SK-N-SH (cell line): Measurements from ENCODE around the gene HLA-A. TPM values are rescaled to one million over a fixed set of nuclear protein-coding genes. Genes with fewer than 3 reads are reported as not detected.

Experiments
- CTCF ChIA-PET: fragments of 300-600, 350-600 bp; formaldehyde crosslinking; extraction: SDS; loops from one replicate; lab custom pipeline; 2021; lab: Yijun Ruan, JAX
- POLR2A ChIA-PET: fragments of 350-600 bp; sonication (Branson Sonifier 250); formaldehyde crosslinking; extraction: SDS; loops from one replicate; lab custom pipeline; 2020; ENCODE audit warnings: antibody characterized with exemption, inconsistent platforms; lab: Yijun Ruan, JAX
- DNase-seq: peaks from one replicate; pipeline ENCODE4 v3.0.0; 2012
- H2AFZ ChIP-seq: fragments of 200-600 bp; sonication (generic); 2 replicates; pipeline ENCODE4 v1.8.1; 2016; ENCODE audit warnings: antibody characterized with exemption, mild to moderate bottlenecking, low read depth
- H3F3A ChIP-seq: fragments of 200-600 bp; sonication (generic); replicated peaks from 2 replicates; pipeline ENCODE3; 2016; ENCODE audit warnings: antibody characterized with exemption, mild to moderate bottlenecking; ENCODE audit not compliant: insufficient read depth
- H3K27ac ChIP-seq, 2 experiments: fragments of 200-500 bp in 1 of 2; fragments of 200-600 bp in 1 of 2; sonication (Bioruptor generic) in 1 of 2; sonication (generic), shearing (Covaris generic) in 1 of 2; 2 replicates each; pipeline versions ENCODE4 v1.5.1 to v1.6.1; 2014 to 2016; ENCODE audit warnings: low read depth in 2 of 2, inconsistent platforms in 1 of 2, low read length in 1 of 2, mild to moderate bottlenecking in 1 of 2, mixed read lengths in 1 of 2
- H3K27me3 ChIP-seq: fragments of 200-600 bp; sonication (generic), shearing (Covaris generic); 2 replicates; pipeline ENCODE4 v1.6.1; 2016; ENCODE audit warnings: mixed run types; ENCODE audit not compliant: insufficient read depth
- H3K36me3 ChIP-seq, 2 experiments: fragments of 200-500 bp in 1 of 2; fragments of 200-600 bp in 1 of 2; sonication (Bioruptor generic) in 1 of 2; sonication (generic) in 1 of 2; replicated peaks in 1 of 2; 2 replicates each; pipeline versions ENCODE3 to v1.5.1; 2014 to 2016; ENCODE audit warnings: low read length in 1 of 2, mild to moderate bottlenecking in 1 of 2; ENCODE audit not compliant: insufficient read depth in 2 of 2, control insufficient read depth in 1 of 2
- H3K4me1 ChIP-seq, 2 experiments: fragments of 200-500 bp in 1 of 2; fragments of 200-600 bp in 1 of 2; sonication (Bioruptor generic) in 1 of 2; sonication (generic), shearing (Covaris generic) in 1 of 2; 2 replicates each; pipeline versions ENCODE4 v1.5.1 to v1.6.1; 2014 to 2016; ENCODE audit warnings: low read depth in 1 of 2, low read length in 1 of 2, mixed run types in 1 of 2; ENCODE audit not compliant: insufficient read depth in 2 of 2, control insufficient read depth in 1 of 2
- H3K4me2 ChIP-seq: fragments of 200-600 bp; sonication (generic), shearing (Covaris generic); 2 replicates; pipeline ENCODE4 v1.6.1; 2017; ENCODE audit warnings: mixed run types
- H3K4me3 ChIP-seq, 2 experiments: fragments of 200-500 bp in 1 of 2; fragments of 200-600 bp in 1 of 2; sonication (Bioruptor generic) in 1 of 2; sonication (generic), shearing (Covaris generic) in 1 of 2; 2 replicates each; pipeline versions ENCODE4 v1.5.1 to v1.8.1; 2014 to 2016; ENCODE audit warnings: low read depth in 2 of 2, inconsistent platforms in 1 of 2, low read length in 1 of 2, mild to moderate bottlenecking in 1 of 2, mixed read lengths in 1 of 2, moderate library complexity in 1 of 2
- H3K79me2 ChIP-seq: fragments of 200-600 bp; sonication (generic); 2 replicates; pipeline ENCODE4 v1.8.1; 2017; ENCODE audit warnings: mild to moderate bottlenecking; ENCODE audit not compliant: insufficient read depth
- H3K9ac ChIP-seq: fragments of 200-600 bp; sonication (generic); 2 replicates; pipeline ENCODE4 v1.6.1; 2017; ENCODE audit warnings: mixed run types
- H3K9me2 ChIP-seq: fragments of 200-600 bp; sonication (generic); 2 replicates; pipeline ENCODE4 v1.6.1; 2017; ENCODE audit warnings: mixed run types
- H3K9me3 ChIP-seq: fragments of 200-600 bp; sonication (generic); 2 replicates; pipeline ENCODE4 v1.6.1; 2017; ENCODE audit warnings: mixed run types, mild to moderate bottlenecking, moderate library complexity
- H4K20me1 ChIP-seq: fragments of 200-600 bp; sonication (generic); 2 replicates; pipeline ENCODE4 v1.6.1; 2017; ENCODE audit warnings: mild to moderate bottlenecking, mixed run types; ENCODE audit not compliant: insufficient read depth
- FOSL2 ChIP-seq: IDR thresholded peaks from 2 replicates; pipeline ENCODE4 v1.4.0; 2012; ENCODE audit warnings: low read depth, mild to moderate bottlenecking, moderate library complexity, borderline replicate concordance
- FOXJ3 ChIP-seq: sonication (generic); formaldehyde crosslinking; IDR thresholded peaks from 2 replicates; pipeline ENCODE4 v1.5.1; 2020; ENCODE audit warnings: mild to moderate bottlenecking, missing genetic modification reagents
- GABPA ChIP-seq: IDR thresholded peaks from 2 replicates; pipeline ENCODE4 v1.4.0; 2012; ENCODE audit warnings: low read depth, mild to moderate bottlenecking
- GATA2 ChIP-seq: sonication (generic); formaldehyde crosslinking; IDR thresholded peaks from 2 replicates; pipeline ENCODE4 v1.5.0; 2020; ENCODE audit warnings: mild to moderate bottlenecking, missing genetic modification reagents
- MXI1 ChIP-seq: IDR thresholded peaks from 2 replicates; pipeline ENCODE4 v1.6.1; 2012; ENCODE audit warnings: mild to moderate bottlenecking, low read depth, low read length, improper control_type of control experiment
- NRF1 ChIP-seq: IDR thresholded peaks from 2 replicates; pipeline ENCODE4 v1.6.1; 2012; ENCODE audit warnings: low read depth, mild to moderate bottlenecking, low read length
- RCOR1 ChIP-seq: fragments of 150-350 bp; IDR thresholded peaks from 2 replicates; pipeline ENCODE4 v1.6.1; 2017; ENCODE audit warnings: antibody characterized with exemption, low read length
- YY1 ChIP-seq: IDR thresholded peaks from 2 replicates; pipeline ENCODE4 v1.4.0; 2012; ENCODE audit warnings: low read depth, mild to moderate bottlenecking
- WGBS: methylation state at CpG from one replicate; pipeline ENCODE4 v1.1.6; 2017; ENCODE audit warnings: low lambda C conversion rate; 5-methylcytosine and 5-hydroxymethylcytosine counted together
- polyA plus RNA-seq, 3 experiments: library from polyadenylated mRNA; depleted of rRNA; stranded (reverse); fragments of >200 nt; gene quantifications; 2 replicates each; pipeline ENCODE4 v1.2.3, GENCODE V29; 2012
- TF ChIP-seq, protein P1 (sequence below): IDR thresholded peaks from 2 replicates; pipeline ENCODE4 v1.6.1; 2012; ENCODE audit warnings: mild to moderate bottlenecking, low read depth, low read length, moderate library complexity
- TF ChIP-seq, protein P2 (sequence below): IDR thresholded peaks from 2 replicates; pipeline ENCODE4; 2012
- TF ChIP-seq, protein P3 (sequence below): fragments of 150-350 bp; IDR thresholded peaks from 2 replicates; pipeline ENCODE4 v1.6.1; 2016; ENCODE audit warnings: mild to moderate bottlenecking, low read depth, low read length
- TF ChIP-seq, protein P4 (sequence below): IDR thresholded peaks from 2 replicates; pipeline ENCODE4 v1.4.0; 2012; ENCODE audit warnings: low read depth, borderline replicate concordance

HLA-A gene
- polyA plus RNA-seq, 1 of the 3 experiments (the other 2 are of a cell fraction), result 312 TPM

DNA sequence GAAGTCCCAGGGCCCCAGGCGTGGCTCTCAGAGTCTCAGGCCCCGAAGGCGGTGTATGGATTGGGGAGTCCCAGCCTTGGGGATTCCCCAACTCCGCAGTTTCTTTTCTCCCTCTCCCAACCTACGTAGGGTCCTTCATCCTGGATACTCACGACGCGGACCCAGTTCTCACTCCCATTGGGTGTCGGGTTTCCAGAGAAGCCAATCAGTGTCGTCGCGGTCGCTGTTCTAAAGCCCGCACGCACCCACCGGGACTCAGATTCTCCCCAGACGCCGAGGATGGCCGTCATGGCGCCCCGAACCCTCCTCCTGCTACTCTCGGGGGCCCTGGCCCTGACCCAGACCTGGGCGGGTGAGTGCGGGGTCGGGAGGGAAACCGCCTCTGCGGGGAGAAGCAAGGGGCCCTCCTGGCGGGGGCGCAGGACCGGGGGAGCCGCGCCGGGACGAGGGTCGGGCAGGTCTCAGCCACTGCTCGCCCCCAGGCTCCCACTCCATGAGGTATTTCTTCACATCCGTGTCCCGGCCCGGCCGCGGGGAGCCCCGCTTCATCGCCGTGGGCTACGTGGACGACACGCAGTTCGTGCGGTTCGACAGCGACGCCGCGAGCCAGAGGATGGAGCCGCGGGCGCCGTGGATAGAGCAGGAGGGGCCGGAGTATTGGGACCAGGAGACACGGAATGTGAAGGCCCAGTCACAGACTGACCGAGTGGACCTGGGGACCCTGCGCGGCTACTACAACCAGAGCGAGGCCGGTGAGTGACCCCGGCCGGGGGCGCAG is at the start of gene HLA-A (continued):
- TF ChIP-seq, protein P1, sequence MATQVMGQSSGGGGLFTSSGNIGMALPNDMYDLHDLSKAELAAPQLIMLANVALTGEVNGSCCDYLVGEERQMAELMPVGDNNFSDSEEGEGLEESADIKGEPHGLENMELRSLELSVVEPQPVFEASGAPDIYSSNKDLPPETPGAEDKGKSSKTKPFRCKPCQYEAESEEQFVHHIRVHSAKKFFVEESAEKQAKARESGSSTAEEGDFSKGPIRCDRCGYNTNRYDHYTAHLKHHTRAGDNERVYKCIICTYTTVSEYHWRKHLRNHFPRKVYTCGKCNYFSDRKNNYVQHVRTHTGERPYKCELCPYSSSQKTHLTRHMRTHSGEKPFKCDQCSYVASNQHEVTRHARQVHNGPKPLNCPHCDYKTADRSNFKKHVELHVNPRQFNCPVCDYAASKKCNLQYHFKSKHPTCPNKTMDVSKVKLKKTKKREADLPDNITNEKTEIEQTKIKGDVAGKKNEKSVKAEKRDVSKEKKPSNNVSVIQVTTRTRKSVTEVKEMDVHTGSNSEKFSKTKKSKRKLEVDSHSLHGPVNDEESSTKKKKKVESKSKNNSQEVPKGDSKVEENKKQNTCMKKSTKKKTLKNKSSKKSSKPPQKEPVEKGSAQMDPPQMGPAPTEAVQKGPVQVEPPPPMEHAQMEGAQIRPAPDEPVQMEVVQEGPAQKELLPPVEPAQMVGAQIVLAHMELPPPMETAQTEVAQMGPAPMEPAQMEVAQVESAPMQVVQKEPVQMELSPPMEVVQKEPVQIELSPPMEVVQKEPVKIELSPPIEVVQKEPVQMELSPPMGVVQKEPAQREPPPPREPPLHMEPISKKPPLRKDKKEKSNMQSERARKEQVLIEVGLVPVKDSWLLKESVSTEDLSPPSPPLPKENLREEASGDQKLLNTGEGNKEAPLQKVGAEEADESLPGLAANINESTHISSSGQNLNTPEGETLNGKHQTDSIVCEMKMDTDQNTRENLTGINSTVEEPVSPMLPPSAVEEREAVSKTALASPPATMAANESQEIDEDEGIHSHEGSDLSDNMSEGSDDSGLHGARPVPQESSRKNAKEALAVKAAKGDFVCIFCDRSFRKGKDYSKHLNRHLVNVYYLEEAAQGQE, result no peak
- TF ChIP-seq YY1, result no peak
- TF ChIP-seq MXI1, result peak; percentile 38; the same call in 1 of the 2 replicates
- no peak for TF ChIP-seq NRF1
- TF ChIP-seq GATA2 (CRISPR knock-in tag), result no peak
- no peak for TF ChIP-seq GABPA
- TF ChIP-seq FOSL2, result no peak
- TF ChIP-seq, protein P2, sequence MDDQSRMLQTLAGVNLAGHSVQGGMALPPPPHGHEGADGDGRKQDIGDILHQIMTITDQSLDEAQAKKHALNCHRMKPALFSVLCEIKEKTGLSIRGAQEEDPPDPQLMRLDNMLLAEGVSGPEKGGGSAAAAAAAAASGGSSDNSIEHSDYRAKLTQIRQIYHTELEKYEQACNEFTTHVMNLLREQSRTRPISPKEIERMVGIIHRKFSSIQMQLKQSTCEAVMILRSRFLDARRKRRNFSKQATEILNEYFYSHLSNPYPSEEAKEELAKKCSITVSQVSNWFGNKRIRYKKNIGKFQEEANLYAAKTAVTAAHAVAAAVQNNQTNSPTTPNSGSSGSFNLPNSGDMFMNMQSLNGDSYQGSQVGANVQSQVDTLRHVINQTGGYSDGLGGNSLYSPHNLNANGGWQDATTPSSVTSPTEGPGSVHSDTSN, result no peak

DNA sequence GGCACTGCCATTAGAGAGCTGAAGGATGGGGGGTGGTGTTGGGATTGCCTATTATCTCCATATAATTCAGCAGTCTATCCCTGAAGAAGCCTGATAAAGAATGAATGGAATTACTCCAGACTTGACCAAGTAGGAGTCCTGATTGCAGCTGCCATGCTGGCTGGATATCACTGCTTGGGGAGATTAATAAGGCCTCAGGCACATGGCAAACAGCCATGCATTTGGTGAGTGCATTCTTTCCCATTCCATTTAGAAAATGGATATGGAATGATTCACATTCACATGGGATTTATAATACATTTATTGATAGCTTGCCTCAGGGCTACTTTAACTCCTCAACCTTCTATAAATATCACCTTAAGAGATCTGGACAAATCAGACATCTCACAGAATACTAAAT is 49.6 kb upstream of the HLA-A start:
- Histone ChIP-seq H3K9me2 (no peaks in the 10 kb centered on the region), H3K36me3 (no peaks in the 10 kb centered on the region), H3K27ac (no peak overlapping the region), H3K4me2 (no peak overlapping the region), H3K4me3 (no peak overlapping the region), H4K20me1 (no peaks in the 10 kb centered on the region), H3K79me2 (no peaks in the 10 kb centered on the region), H3K9me3 (no peaks in the 10 kb centered on the region), H3K27me3 (no peaks in the 10 kb centered on the region), H2AFZ (no peak overlapping the region), H3K9ac (no peak overlapping the region), H3K4me1 (no peaks in the 10 kb centered on the region; a peak in 1 of 4 replicates), H3F3A (no peaks in the 10 kb centered on the region)
- no peak for DNase-seq
- POLR2A ChIA-PET, result no interaction called here
- CTCF ChIA-PET, result interaction anchor here (1.7 kb wide), 1 partner anchor 58 kb away, joined by 3 read pairs; no protein-coding TSS in a partner anchor
- no peak for TF ChIP-seq RCOR1
- TF ChIP-seq, all 33 proteins: peak for 0

DNA sequence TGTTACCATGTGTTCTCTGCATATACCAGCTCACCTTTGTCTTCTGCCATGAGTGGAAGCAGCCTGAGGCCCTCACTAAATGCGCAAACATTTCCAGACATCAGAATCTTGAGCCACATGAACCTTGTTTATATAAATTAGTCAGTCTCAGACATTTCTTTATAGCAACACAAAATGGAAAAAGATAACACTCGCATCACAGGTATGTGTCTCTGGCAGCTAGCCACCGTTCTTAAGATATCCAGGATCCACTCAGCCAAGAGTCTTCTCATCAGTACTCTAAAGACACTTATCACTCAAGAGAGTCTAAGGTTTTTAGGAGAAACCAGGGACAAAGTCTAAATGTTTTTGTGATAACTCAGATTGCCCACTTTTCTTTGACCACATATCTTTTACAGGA is 43.1 kb upstream of the HLA-A start:
- Histone ChIP-seq H3K9me3 (no peaks in the 10 kb centered on the region), H3K27ac (no peak overlapping the region), H3K9ac (no peak overlapping the region), H3K4me2 (no peak overlapping the region), H2AFZ (no peak overlapping the region), H3K27me3 (no peaks in the 10 kb centered on the region), H4K20me1 (no peaks in the 10 kb centered on the region), H3K4me1 (no peaks in the 10 kb centered on the region), H3K9me2 (no peaks in the 10 kb centered on the region), H3K4me3 (no peak overlapping the region), H3F3A (no peaks in the 10 kb centered on the region), H3K79me2 (no peaks in the 10 kb centered on the region), H3K36me3 (no peaks in the 10 kb centered on the region)
- ChIA-PET POLR2A (no interaction called here), CTCF (no interaction called here)
- DNase-seq, result no peak
- 40% methylated on average over 1 of the region's 3 CpGs for WGBS
- TF ChIP-seq, protein P3, sequence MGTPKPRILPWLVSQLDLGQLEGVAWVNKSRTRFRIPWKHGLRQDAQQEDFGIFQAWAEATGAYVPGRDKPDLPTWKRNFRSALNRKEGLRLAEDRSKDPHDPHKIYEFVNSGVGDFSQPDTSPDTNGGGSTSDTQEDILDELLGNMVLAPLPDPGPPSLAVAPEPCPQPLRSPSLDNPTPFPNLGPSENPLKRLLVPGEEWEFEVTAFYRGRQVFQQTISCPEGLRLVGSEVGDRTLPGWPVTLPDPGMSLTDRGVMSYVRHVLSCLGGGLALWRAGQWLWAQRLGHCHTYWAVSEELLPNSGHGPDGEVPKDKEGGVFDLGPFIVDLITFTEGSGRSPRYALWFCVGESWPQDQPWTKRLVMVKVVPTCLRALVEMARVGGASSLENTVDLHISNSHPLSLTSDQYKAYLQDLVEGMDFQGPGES, result no peak
- no peak for TF ChIP-seq FOXJ3 (CRISPR knock-in tag)
- TF ChIP-seq RCOR1, result no peak
- TF ChIP-seq MXI1, result no peak
- TF ChIP-seq, protein P2, result no peak
- TF ChIP-seq, protein P4, sequence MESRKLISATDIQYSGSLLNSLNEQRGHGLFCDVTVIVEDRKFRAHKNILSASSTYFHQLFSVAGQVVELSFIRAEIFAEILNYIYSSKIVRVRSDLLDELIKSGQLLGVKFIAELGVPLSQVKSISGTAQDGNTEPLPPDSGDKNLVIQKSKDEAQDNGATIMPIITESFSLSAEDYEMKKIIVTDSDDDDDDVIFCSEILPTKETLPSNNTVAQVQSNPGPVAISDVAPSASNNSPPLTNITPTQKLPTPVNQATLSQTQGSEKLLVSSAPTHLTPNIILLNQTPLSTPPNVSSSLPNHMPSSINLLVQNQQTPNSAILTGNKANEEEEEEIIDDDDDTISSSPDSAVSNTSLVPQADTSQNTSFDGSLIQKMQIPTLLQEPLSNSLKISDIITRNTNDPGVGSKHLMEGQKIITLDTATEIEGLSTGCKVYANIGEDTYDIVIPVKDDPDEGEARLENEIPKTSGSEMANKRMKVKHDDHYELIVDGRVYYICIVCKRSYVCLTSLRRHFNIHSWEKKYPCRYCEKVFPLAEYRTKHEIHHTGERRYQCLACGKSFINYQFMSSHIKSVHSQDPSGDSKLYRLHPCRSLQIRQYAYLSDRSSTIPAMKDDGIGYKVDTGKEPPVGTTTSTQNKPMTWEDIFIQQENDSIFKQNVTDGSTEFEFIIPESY, result no peak
